AG08396 (cell line): ENCODE data around the gene GMPPB.
A peak's percentile ranks its signal among the peaks of the same experiment; 100 is the strongest.
"Not testable (repeated sequence)": the region's sequence is repeated elsewhere in the genome, so short reads cannot be mapped to it uniquely, and the experiment has no call there.

Source experiments
- DNase-seq: peaks from one replicate; pipeline ENCODE4 v3.0.0; 2012; ENCODE audit warnings: low spot score, mixed read lengths

Gene GMPPB

DNA sequence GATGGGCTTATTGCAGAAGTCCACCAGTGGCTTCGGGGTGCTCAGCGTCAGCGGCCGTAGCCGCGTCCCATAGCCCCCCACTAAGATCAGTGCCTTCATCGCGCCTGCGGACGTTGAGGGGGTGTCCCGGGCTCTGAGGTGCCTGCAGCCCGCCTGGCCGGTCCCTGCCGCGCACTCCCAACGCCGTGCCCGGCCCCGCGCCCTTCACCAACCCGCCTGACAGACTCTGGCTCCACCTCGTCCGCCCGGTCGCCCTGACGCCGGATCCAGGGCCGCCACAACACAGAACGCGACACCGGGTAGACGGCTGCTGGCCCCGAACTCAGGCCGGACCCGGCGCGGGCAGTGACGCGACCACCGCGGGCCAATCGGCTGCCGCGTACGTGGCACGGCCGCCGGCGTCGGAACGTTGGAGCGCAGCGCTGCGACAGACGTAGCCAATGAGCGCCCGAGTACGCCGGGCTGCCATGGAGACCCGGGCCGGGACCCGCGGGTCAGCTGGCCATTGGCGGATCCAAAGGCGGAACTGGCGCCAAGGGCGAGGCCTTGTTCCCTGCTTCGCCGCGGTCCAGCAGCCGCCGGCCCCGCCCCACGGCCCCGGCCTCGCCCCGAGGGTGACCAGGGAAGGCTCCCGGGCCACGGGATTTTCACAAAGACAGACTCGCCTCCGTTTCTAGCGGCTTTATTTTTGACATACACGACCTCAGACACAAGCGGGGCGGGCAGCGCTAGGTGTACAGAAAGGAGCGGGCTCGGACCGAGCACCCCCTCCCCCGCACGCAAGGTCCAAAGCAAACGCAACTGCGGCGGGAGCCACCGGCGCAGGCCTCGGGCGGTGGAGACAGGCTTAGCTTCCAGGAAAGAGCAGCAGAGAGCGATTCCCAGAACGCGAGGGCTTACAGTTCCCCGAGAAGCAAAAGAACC is at the start of gene GMPPB:
TSS of gene GMPPB (minus strand) at position 324 of the 924 bp plus-strand sequence. CDS start at position 99, 225 bp downstream.
- peak; percentile 99 for DNase-seq

DNA sequence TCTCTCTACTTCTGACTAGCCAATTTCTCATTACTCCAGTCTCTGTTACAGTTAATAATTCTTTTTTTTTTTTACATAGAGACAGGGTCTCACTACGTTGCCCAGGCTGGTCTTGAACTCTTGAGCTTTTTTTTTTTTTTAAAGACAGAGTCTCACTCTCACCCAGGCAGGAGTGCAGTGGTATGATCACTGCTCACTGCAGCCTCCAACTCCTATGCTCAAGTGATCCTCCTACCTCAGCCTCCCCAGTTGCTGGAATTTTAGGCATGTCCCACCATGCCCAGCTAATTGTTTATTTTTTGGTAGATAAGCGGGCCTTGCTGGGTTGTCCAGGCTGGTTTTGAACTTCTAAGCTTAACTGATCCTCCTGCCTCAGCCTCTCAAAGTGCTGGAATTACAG is 49.0 kb upstream of the GMPPB start:
- no peak for DNase-seq

DNA sequence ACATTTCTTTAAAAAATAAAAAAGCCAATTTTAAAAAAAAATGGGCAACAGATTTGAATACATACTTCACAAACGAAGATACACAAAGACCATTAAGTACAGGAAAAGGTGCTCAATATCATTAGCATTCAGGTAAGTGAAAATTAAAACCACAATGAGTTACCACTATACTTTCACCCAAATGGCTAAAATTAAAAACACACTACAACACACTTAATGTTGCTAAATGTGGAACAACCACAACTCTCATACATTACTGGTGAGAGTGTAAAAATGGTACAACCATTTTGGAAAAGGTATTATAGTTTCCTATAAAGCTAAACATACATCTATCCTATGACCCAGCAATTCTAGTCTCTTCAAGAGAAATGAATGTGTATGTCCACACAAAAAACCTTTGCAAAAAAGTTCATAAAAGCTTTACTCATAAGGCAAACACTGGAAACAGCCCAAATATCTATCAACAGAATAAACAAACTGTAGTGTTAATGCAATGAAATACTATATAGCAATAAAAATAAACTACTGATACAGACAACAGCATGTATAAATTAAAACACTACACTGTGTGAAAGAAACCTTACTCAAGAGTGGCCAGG is 47.7 kb upstream of the GMPPB start:
- DNase-seq: no peak

DNA sequence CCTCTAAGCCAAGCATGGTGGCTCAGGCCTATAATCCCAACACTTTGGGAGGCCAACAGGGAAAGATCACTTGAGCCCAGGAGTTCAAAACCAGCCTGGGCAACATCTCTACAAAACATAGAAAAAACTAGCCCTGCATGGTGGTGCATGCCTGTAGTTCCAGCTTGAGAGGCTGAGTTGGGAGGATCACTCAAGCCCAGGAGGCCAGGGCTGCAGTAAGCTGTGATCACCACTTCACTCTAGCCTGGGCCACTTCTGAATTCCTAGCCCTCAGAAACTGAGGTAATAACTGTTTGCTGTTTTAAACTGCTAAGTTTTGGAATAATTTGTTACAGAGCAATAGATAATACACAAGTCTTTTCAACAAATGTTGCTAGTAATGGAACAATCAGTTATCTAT is 46.2 kb upstream of the GMPPB start:
- no peak for DNase-seq

DNA sequence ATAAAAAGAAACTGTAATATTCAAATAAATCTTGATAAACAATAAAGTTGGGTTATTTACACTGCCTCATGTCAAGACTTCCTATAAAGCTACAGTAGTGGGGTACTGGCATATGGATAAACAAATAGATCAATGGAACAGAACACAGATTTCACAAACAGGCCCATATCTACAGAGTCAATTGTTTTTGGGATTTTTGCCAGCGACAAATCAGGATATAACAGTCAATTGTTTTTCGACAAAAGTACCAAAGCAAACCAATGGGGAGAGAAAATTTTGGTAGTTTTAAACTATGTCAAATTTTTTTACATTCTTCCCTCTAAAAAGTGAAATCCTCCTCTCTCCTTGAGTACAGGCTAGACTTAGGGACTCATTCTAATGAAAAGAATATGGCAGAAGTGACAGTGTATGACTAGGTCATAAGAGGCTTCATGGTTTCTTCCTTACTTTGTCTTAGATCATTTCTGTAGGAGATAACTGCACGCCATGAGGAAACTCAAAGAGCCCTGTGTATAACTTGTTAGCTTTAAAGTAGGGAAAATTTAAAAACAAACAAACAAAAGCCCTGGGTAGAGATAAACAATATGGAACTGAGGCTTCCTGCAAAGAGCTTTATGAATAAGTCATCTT is 45.6 kb upstream of the GMPPB start:
- no peak for DNase-seq

DNA sequence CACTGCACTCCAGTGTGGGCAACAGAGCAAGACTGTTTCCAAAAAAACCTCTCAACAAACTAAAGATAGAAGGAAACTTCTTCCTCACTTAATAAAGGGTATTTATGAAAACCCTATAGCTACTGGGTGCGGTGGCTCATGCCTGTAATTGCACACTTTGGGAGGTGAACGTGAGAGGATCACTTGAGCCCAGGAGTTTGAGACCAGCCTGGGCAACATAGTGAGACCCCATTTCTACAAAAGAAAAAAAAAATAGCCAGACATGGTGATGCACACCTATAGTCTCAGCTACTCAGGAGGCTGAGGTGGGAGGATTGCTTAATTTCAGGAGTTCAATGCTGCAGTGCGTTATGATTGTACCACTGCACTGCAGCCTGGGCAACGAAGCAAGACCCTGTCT is 40.2 kb upstream of the GMPPB start:
- no peak for DNase-seq

DNA sequence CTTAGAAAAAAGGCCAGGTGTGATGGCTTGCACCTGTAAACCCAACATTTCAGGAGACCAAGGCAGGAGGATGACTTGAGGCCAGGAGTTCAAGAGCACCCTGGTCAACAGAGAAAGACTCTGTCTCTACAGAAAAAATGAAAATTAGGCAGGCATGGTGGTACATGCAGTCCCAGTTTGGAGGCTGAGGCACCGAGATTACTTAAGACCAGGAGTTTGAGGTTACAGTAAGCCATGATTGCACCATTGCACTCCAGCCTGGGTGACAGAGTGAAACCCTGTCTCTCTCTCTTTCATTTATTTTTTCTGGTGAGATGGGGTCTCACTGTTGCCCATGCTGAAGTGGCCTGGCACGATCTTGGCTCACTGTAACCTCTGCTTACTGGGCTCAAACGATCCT is 37.9 kb upstream of the GMPPB start:
- DNase-seq: no peak

DNA sequence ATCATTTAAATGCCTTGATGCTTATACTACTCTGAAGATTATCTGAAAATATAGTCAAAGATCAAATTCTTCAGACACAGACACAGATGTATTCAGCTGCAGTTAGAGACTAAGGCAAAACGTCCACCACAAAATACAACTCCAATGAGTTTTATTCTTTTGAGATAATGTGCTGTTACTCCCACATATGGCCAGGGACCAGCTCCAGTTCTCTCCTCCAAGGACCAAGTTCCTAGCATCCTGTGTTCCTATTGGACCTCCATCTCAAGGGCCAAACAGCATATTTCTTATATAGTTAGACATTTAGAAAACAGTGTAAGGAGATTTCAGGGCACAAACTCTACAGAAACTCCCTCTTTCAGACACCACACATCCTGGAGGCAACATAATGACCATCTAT is 35.5 kb upstream of the GMPPB start:
- DNase-seq: no peak

DNA sequence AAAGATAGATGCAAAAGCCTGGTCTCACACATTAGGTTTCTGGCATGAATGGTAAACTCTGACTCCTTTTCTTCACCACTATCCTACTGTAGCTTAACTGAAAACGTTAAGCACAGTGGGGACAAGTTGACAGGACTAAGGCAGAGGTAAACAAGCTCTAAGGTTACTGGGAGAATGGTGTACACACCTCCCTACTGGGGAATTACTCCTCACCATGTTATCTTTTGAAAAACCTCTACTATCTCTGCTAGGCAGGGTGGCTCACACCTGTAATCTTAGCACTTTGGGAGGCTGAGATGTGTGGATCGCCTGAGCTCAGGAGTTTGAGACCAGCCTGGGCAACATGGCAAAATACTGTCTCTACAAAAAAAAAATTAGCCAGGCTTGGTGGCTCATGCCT is 33.4 kb upstream of the GMPPB start:
- no peak for DNase-seq

DNA sequence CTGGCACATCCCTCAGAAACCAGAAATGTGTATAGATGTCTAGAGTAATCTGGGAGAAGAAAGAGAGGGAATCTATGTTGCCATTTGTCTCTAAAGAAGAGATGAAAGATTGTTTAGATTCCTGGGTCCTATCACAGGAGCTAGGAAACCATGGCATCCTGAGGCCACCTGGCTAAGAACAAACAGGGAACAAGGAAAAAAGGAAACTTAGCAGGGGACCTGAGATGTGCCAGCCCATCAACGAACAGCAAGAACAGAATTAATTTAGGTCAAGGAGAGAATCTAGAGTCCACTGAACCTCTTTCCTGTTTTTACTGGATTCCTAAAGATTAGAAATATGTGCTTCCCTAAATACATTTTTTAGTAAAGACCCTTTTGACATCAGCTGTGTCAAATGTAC is 32.3 kb upstream of the GMPPB start:
- no peak for DNase-seq

DNA sequence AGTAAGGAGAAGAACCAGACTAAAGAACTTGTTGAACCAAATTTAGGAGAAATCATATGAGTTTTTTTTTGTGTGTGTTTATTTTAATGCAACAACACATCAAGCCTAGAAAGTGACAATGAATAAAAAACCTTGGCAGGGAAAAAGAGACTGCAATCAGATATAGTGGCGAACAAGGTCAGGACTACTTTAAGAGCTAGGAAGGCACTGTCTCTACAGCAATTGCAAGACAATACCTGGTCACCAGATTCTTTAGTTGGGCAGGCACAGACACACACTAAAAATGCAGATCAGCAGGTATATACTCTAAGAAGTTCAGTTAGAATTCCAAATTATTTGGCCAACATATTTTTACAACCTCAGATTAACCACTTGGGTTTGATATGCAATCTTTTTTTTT is 30.8 kb upstream of the GMPPB start:
- DNase-seq: no peak

DNA sequence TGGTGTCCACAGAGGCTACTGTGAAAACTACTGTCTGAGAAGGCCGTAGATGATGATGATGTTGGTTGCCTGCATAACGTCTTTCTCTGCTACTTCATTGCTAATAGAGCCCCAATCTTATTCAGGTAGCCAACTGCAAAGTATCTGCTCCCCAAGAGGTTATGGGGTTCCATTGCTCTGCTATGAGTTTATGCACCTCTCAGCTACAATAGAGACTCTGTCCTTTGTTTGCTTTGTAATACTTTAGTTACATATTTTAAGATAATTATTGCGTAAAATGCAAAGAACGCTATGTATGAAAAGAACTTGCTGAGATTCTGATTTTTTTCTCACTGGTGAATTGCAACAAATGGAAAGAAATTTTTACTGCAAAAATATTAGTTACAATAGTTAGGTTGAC is 27.8 kb upstream of the GMPPB start:
- DNase-seq: no peak

DNA sequence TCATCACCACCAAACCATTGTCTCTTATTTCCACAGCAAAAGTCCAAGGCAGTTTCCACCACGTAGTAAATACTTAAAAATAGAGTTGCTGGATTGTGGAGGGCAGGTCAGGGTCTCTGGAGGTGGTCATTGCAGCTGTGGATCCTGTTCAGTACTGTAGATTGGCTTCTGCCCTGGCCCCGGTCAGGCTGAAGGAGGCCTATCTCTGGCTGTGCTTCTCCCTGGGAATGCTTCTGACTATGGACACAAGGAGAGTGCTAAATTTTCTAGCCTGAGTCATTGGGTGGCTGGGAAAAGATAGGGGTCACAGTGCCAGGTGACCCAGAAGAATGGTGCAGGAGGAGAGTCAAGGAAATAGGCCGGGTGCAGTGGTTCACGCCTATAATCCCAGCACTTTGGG is 26.3 kb upstream of the GMPPB start:
- DNase-seq: no peak

DNA sequence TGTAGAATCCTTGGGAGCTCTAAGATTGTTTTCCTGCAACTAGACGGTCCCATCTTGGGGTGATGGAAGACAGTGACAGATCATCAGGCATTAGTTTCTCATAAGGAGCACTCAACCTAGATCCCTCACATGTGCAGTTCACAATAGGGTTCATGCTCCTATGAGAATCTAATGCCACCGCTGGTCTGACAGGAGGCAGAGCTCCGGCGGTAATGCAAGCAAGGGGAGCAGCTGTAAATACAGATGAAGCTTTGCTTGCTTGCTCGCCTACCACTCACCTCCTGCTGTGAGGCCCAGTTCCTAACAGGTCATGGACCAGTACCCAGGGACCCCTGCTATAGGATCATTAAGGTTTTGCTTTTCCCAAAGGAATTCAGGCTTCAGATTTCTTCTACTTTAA is 25.1 kb upstream of the GMPPB start:
- not testable (repeated sequence) for DNase-seq

DNA sequence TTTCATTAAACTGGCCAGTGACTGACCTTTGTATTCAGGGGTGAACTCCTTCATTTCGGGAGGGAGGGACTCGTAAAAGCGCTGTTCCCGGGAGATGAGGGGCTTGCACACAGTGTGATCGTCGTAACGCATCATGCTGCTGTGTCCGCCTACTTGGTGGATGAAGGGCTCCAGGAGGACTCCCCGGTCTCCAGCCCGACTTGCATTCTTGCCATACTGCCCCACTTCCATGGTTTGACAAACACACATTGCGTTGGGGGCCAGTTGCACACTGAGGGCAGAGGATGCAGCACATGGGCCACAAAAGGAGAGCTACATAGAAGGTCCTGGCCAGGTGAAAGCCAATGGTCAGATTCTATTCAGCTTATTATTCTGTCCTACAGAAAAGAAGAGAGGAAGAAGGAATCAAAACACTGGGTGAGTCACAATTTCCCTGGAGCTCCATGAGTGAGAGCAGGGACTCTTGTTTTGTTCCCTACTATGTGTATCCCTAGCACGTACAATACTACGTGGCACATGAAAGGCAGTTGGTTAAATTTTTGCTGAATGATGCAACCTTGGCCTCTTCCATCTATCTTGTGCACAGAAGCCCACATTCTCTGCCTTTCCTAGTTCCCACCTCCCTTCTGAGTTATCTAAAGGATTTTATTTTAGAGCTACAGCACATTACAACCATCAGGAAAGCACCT is 24.2 kb upstream of the GMPPB start:
- DNase-seq: peak; percentile 17

DNA sequence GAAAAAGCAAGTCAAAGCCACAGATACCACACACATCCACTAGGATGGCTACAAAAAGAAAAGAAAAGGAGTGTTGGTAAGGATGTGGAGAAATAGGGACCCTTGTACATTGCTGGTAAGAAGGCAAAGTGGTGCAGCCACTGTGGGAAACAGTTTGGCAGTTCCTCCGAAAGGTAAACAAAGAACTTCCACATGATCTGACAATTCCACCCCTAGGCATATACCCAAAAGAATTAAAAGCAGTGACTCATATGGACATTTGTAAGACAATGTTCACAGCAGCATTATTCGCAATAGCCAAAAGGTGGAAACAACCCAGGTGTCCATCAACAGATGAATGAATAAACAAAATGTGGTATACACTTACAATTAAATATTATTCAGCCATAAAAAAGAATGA is 22.2 kb upstream of the GMPPB start:
- no peak for DNase-seq

DNA sequence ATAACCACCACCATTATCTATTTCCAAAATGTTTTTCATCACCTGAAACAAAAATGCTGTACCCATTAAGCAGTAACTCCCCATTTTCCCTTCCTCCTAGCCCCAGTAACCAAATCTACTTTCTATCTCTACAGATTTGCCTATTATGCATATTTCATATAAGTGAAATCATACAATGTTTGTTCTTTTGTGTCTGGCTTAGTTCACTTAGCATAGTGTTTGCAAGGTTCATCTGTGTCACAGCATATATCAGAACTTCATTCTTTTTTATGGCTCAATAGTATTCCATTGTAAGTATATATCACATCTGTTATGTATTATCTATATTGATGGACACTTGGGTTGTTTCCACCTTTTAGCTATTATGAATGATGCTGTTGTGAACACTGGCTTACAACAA is 16.7 kb upstream of the GMPPB start:
- DNase-seq: no peak

DNA sequence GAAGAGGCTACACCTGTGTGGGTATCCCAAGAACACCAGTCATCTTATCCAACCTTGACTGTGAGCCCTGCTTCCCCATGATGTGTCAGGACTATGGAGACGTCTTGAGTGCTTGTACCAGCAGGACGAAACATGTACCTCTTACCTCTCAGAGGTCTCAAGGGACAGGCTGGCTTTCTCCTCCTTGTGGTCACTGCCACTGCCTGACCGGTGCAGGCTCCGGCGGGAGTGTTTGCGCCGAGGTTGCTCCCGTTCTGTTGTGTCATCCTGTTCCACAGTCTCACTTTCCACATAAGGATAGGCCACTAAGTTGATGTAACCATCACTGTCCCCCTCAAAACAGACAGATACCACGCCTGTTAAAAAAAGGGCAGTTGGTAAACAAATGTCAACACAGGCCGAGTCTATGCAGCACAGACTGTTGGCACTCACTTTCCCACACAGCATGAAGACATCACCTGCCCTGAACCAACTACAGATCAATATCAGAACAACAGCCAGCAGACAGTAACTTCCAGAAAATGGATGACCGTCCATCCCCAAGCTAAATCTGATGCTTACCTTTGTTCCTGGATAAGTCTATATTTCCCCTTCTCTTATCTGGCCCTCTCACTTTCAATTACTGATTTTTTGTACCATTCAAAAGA is 14.4 kb upstream of the GMPPB start:
- no peak for DNase-seq

DNA sequence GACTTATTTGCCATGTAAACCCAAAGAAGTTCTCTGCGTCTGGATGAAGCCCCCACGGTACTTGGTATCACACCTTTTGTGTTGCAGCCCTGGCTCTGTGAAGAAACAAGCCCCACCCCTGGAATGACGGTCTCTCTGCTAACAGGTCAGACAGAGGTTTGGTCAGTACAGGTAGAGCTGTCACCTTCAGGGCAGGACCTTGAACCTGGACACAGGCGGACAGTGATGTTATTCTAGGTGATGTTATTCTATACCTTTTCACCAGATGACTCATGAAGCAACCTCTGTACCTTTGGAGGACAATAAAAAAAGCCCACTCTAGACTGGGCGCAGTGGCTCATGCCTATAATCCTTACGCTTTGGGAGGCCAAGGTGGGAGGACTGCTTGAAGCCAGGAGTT is 11.0 kb upstream of the GMPPB start:
- no peak for DNase-seq

DNA sequence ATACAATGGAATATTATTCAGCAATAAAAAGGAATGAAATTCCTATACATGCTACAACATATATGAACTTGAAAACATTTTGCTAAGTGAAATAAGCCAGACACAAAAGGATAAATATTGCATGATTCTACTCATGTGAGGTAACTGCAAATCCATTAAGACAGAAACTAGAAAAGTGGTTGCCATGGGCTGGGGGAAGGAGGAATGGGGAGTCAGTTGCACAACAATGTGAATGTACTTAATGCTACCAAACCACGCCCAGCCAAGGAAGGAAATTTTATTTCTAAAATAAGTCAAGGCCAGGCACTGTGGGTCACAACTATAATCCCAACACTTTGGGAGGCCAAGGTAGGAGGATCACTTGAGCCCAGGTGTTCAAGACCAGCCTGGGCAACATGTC is 9.8 kb upstream of the GMPPB start:
- no peak for DNase-seq

DNA sequence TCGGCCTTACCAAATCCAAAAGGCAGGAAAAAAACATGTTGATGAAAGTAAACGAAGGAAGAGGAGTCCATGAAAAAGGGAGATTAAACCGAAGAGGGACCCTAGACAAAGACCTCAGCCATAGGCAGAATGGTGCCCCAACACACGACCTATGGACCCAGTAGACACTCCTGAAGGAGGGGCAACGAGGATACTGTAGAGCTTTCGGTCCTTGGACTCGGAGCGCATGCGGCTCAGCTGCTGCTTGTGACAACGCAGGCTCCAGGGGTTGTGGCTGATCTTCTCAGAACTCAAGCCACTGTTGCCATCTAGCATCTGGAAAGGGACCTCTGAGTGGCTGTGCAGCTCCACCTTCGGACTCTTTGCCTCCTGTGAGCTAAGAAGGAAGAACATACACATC is 8.8 kb upstream of the GMPPB start:
- no peak for DNase-seq

DNA sequence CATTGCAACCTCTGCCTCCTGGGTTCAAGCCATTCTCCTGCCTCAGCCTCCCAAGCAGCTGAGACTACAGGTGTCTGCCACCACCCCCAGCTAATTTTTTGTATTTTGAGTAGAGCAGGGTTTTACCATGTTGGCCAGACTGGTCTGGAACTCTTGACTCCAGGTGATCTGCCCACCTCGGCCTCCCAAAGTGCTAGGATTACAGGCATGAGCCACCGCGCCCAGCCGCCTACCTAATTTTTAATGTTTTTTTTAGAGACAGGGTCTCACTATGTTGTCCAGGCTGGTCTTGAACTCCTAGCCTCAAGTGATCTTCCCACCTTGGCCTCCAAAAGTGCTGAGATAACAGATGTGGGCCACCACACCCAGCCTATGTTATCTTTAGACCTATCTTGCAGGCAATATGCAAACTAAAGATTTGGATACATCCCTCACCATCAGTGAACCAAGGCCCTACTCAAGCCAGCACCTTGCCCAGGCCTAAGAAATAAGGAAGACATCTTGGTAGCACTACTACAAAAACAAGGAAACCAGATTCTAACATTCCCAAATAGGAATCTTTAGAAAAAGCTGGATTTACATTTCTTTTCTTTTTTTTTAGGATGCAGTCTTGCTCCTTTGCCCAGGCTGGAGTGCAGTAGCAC is 6.3 kb upstream of the GMPPB start:
- no peak for DNase-seq
